Measurements from ENCODE around the gene TTLL10.
"Not testable (repeated sequence)": the region's sequence is repeated elsewhere in the genome, so short reads cannot be mapped to it uniquely, and the experiment has no call there.

Gene TTLL10

GRCh38 chr1:1171546-1172340, 1.9 kb upstream of the TTLL10 start:
- no peak for DNase-seq

- DNase-seq: no peak
These were observed 453 bp upstream of the TTLL10 start for GRCh38 chr1:1173061-1173792.

- no peak for DNase-seq
These were observed 1.8 kb downstream of the TTLL10 start for GRCh38 chr1:1175221-1176062.

- DNase-seq: not testable (repeated sequence)
These were observed 2.5 kb downstream of the TTLL10 start for GRCh38 chr1:1176063-1176761.

- no peak for DNase-seq
These were observed 3.3 kb downstream of the TTLL10 start for GRCh38 chr1:1176931-1177330.

GRCh38 chr1:1177452-1178206, 3.9 kb downstream of the TTLL10 start:
- DNase-seq: no peak

GRCh38 chr1:1178794-1179331, 5.2 kb downstream of the TTLL10 start:
- no peak for DNase-seq

GRCh38 chr1:1179346-1179982, 5.8 kb downstream of the TTLL10 start:
- no peak for DNase-seq

- no peak for DNase-seq
These were observed 6.5 kb downstream of the TTLL10 start for GRCh38 chr1:1179983-1180861.

GRCh38 chr1:1181129-1181937, 7.7 kb downstream of the TTLL10 start:
- DNase-seq: no peak

- no peak for DNase-seq
These were observed 8.3 kb downstream of the TTLL10 start for GRCh38 chr1:1181938-1182410.

- DNase-seq: no peak
These were observed 9.0 kb downstream of the TTLL10 start for GRCh38 chr1:1182491-1183220.

- DNase-seq: no peak
These were observed 9.6 kb downstream of the TTLL10 start for GRCh38 chr1:1183221-1183747.

- no peak for DNase-seq
These were observed 10.4 kb downstream of the TTLL10 start for GRCh38 chr1:1183833-1184775.

- DNase-seq: no peak
These were observed 11.6 kb downstream of the TTLL10 start for GRCh38 chr1:1185101-1185765.

- DNase-seq: peak; percentile 45
These were observed 14.3 kb downstream of the TTLL10 start for GRCh38 chr1:1187938-1188337.

All from NCI-H2029 treated with DMSO at 0.1 percent for 48 hours (cell line).